ENCODE measurements around the gene HAUS3.

The HAUS3 gene

GRCh38 chr4:2241410-2242353 lies at the start of gene HAUS3, which contains the start of gene POLN:
Gene HAUS3 (minus strand): TSS chr4:2242121. CDS start chr4:2240946, 1,175 bp downstream.
Gene POLN (minus strand): TSS chr4:2242121. CDS start chr4:2229231, 12,890 bp downstream.
- Histone ChIP-seq H3K4me3 (peak within 1 kb of the TSS; percentile 95), H3K27ac (peak within 1 kb of the TSS; percentile 76 to 82)
- no peak for TF ChIP-seq CTCF (IDR thresholded peaks at IDR 0.05)
- peak; percentile 98 for DNase-seq (ENCODE audit: low spot score)

- no peak overlapping the region for H3K4me3 ChIP-seq
- DNase-seq (ENCODE audit: low spot score) = no peak
- TF ChIP-seq CTCF (IDR thresholded peaks at IDR 0.05) = no peak
- no peak overlapping the region for H3K27ac ChIP-seq
Measured at GRCh38 chr4:2290974-2291704, 49.2 kb upstream of the HAUS3 start.

GRCh38 chr4:2290488-2290887 lies 48.6 kb upstream of the HAUS3 start:
- H3K27ac ChIP-seq = no peak overlapping the region
- DNase-seq (ENCODE audit: low spot score) = no peak

GRCh38 chr4:2289955-2290333 lies 48.0 kb upstream of the HAUS3 start:
- TF ChIP-seq CTCF (IDR thresholded peaks at IDR 0.05) = no peak
- no peak for DNase-seq (ENCODE audit: low spot score)
- Histone ChIP-seq H3K4me3 (no peak overlapping the region), H3K27ac (no peak overlapping the region)

More at GRCh38 chr4:2290488-2290887, 48.6 kb upstream of the HAUS3 start:
- no peak overlapping the region for H3K4me3 ChIP-seq
- TF ChIP-seq CTCF (IDR thresholded peaks at IDR 0.05) = no peak

- no peak for DNase-seq (ENCODE audit: low spot score)
- H3K4me3 ChIP-seq = no peak overlapping the region
- no peak overlapping the region for H3K27ac ChIP-seq
- TF ChIP-seq CTCF (IDR thresholded peaks at IDR 0.05) = no peak
Measured at GRCh38 chr4:2289311-2289954, 47.5 kb upstream of the HAUS3 start.

GRCh38 chr4:2288051-2288541 lies 46.2 kb upstream of the HAUS3 start:
- no peak for TF ChIP-seq CTCF (IDR thresholded peaks at IDR 0.05)
- DNase-seq (ENCODE audit: low spot score) = no peak
- no peak overlapping the region for H3K4me3 ChIP-seq

More at GRCh38 chr4:2288051-2288541, 46.2 kb upstream of the HAUS3 start:
- no peak overlapping the region for H3K27ac ChIP-seq
